IPS DF 19.7 (cell line): ENCODE measurements around the gene ABL1.

Source experiments
- DNase-seq: peaks from one replicate; pipeline ENCODE4 v3.0.0-alpha.2; 2013; ENCODE audit warnings: low read depth, low spot score

ABL1 gene

DNA sequence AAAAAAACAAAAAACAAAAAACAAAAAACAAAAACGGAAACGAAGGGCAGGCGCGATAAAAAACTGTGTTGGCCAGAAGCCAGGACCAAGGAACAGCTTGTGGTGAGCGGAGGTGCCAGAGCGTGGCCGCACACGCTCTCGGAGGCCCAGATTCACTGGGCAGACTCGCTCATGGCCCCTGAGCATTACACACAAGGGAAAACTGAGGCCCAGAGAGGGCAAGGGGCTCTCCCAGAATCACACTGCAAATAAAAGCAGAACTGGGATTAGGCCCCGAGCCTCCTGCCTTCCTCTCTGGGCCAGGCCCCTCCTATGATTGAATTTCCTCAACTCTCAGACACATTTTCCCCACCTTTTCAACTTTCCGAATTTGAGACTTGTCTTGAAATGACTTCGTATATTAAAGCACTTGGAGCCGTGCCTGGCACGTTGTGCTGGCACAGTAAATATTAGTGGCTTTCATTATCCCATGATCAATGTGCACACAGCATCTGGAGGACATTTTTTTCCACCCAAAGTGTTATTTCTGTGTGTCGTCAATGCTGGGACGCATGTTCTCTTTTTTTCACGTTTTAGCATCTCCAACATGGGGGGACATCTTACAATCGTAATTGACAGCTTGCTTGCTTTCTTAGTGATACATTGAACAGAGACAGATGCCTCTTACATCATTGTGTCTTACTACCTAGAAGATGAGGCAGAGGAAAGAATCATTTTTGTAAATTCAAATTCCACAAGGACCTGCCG is 96.6 kb downstream of the ABL1 start:
- DNase-seq: no peak

GRCh38 chr9:130932255-130933079 is 97.4 kb downstream of the ABL1 start:
- no peak for DNase-seq

DNA sequence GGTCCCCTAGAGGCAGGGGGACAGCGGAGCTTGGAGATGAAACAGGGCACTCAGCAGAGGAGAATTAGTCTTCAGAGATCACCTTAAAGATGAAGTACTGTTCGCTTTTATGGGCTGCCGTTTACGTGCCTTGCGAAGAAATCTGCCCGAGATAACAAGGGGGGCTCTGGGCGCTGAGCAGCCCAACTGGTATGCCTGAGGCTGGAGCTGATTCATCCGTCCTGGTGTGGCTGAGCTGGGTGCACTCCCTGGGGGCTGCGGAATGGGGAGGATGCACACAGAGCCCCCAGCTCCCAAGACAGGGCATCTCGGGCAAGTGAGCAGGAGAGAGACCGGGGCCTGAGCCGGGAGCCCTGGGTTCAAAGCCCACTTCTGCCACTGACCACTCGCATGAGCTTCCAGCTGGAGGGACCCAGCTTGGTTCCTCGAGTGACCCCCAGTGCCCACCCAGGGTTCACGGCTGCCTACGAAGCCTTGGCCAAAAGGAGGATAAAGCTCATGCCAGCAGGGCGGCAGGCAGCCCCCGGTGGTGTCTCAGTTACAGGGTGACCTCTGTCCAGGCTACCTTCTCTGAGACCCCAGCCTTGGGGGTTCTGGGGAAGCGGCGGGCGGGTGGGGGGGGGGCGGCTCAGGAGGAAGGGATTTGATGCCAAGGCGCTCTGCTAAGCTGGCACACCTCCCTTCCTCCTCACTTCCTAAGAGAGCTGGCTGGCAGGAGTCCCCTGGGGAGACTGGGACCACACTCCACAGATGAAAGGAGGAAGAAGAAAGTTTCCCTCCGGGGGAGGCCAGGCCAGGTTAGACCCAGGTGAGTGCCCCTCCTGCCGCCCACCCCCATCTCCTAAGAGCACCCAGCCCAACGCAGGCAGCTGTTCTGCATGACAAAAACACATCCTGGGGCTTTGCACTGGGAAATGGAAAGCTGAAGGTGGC is 98.3 kb downstream of the ABL1 start:
- DNase-seq: no peak

DNA sequence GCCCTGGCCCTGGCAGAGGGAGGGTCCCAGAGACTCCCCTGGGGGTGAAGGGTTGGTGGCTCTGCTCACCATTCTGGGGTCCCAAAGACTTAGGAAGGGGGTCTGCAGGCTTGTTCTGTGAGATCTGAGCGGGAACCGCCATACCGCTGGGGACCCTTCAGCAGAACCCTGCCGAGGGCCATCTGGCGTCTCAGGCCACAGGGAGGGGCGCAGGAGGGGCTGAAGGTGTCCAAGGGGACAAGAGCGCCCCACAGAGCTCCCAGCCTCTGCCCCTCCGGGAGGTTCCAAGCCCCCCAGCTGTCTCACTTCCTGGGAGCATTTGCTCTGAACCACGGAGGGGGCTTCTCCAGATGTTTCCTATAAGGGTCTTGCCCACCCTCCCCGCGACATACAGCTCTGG is 99.2 kb downstream of the ABL1 start:
- DNase-seq: no peak

- no peak for DNase-seq
Observed at GRCh38 chr9:130934702-130935647, 99.9 kb downstream of the ABL1 start.

- DNase-seq: no peak
Observed at GRCh38 chr9:130935648-130936271, 100.7 kb downstream of the ABL1 start.

DNA sequence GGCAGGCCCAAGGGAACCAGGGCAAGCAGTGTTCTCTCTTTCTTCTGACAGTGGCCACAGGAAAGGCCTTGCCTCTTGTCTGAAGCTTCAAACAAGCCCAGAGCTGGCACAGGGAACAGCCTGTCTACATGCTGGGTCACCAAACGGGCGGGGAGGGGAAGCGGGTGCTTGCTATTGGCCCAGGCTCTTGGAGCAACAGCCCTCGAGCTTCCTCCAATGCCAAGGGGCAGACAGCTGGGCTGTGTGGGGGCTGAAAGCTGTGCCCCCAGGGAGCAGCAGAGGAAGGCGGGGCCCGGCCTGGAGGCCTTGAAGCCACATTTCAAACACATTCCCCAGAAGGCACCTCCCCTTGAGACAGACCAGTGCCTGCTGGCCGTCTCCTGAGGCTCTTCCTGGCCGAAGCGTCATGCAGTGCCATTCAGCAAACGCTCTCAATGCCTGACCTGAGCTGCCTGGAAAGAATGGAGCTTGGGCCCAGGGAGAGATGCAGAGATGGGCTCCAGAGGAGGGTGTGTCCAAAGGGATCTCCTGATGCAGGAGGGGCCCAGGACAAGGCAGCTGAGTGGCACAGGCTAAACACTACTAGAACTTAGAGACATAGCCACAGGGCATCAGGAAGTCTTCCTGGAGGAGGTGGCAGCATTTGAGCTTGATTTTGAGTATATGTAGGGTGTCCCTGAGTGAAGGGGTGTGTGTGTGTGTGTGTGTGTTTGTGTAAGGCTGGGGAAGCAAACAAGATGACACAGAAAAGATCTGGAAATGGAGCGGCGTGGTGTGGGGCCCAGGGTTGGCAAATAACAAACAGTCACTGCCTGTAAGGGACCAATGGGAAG is 101.4 kb downstream of the ABL1 start:
- peak; percentile 61 for DNase-seq
